ENCODE data around the gene GPR161. TPM values are rescaled to one million over a fixed set of nuclear protein-coding genes. Genes with fewer than 3 reads are reported as not detected.

The GPR161 gene
- total RNA-seq, 2 experiments from 2014 or later = not detected

GRCh38 chr1:168082008-168082876, 54.5 kb downstream of the GPR161 start:
- no peaks in the 10 kb centered on the region for H3K9me3 ChIP-seq (ENCODE audit: control insufficient read depth in 1 of 2, insufficient read depth in 1 of 2, low read length in 2 of 2)
- Mint-ChIP-seq H3K9me3 (no peaks in the 10 kb centered on the region), H3K4me3 (no peak overlapping the region), H3K4me1 (ENCODE audit: low read depth) (no peaks in the 10 kb centered on the region), H3K27ac (no peak overlapping the region), H3K36me3 (ENCODE audit: low read depth) (no peaks in the 10 kb centered on the region), H3K27me3 (no peaks in the 10 kb centered on the region)
- no peak overlapping the region for H3K27ac ChIP-seq (ENCODE audit: low read depth in 1 of 2, low read length in 2 of 2)
- H3K4me1 ChIP-seq (ENCODE audit: insufficient read depth, low read length) = peaks cover 5% of the 10 kb centered on the region
- peak; percentile 92 for ATAC-seq (ENCODE audit: poor library complexity)
- ChIA-PET POLR2A (interaction anchor here (1.1 to 1.3 kb wide), 2 partner anchors 146 to 367 kb away, joined by 3 to 6 read pairs; no protein-coding TSS in a partner anchor), CTCF (interaction anchor here (0.6 to 1.6 kb wide), 19 partner anchors 10 to 1266 kb away, joined by 3 to 7 read pairs (median 3); partner anchors contain the start of gene DCAF6)
- intact Hi-C loops (cut with DNase I, micrococcal nuclease) = loop anchor here (5.0 to 10.0 kb wide), 4 partner anchors 65 to 1263 kb away; partner anchors contain the start of gene MPZL1 (in 1 of the 2)
- H3K36me3 ChIP-seq (ENCODE audit: insufficient read depth, low read length) = peaks cover 2% of the 10 kb centered on the region
- peak; percentile 43 to 76 (median 55) for DNase-seq
- no peaks in the 10 kb centered on the region for H3K27me3 ChIP-seq (ENCODE audit: control insufficient read depth in 1 of 2, insufficient read depth in 2 of 2, low read length in 2 of 2)
- TF ChIP-seq, protein P1, sequence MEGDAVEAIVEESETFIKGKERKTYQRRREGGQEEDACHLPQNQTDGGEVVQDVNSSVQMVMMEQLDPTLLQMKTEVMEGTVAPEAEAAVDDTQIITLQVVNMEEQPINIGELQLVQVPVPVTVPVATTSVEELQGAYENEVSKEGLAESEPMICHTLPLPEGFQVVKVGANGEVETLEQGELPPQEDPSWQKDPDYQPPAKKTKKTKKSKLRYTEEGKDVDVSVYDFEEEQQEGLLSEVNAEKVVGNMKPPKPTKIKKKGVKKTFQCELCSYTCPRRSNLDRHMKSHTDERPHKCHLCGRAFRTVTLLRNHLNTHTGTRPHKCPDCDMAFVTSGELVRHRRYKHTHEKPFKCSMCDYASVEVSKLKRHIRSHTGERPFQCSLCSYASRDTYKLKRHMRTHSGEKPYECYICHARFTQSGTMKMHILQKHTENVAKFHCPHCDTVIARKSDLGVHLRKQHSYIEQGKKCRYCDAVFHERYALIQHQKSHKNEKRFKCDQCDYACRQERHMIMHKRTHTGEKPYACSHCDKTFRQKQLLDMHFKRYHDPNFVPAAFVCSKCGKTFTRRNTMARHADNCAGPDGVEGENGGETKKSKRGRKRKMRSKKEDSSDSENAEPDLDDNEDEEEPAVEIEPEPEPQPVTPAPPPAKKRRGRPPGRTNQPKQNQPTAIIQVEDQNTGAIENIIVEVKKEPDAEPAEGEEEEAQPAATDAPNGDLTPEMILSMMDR (IDR thresholded peaks at IDR 0.05) = peak; percentile 92
- H3K4me3 ChIP-seq (ENCODE audit: low read length) = no peak overlapping the region

DNA sequence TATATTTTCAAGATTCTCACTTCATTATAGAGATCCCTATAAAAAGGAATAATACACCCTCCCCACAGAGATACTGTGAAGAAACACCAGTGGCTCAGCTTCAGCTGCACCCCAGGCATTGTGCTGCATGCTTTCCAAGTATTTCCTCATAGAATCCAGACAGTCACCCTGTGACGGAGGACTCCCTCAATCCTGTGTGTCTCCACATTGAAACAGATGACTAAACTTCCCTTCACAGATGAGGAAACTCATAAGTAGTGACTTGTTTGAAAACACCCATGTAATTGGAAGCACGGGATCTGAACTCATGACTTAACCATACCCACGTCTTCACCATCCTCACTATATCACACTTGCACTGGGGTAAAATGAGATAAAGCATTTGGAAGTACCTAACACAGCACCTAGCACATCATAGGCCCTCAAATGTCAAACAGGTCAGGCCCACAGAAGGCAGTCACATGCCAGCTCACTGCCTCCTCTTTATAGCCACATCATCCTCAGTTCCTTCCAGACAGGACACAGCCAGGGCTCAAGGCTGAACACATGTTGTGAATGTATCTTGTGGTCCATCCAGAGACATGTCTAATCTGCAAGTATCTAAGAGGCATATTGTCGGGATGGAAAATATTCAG, 55.2 kb downstream of the GPR161 start:
- no peaks in the 10 kb centered on the region for H3K4me1 Mint-ChIP-seq (ENCODE audit: low read depth)
- H3K4me3 Mint-ChIP-seq = no peak overlapping the region
- intact Hi-C loops (cut with DNase I, micrococcal nuclease) = loop anchor here (5.0 to 10.0 kb wide), 4 partner anchors 66 to 1263 kb away; partner anchors contain the start of gene MPZL1 (in 1 of the 2)
- ChIA-PET POLR2A (interaction anchor here (1.3 kb wide), 1 partner anchor 146 kb away, joined by 6 read pairs; no protein-coding TSS in a partner anchor), CTCF (interaction anchor here (0.6 to 1.6 kb wide), 16 partner anchors 9 to 481 kb away, joined by 3 to 7 read pairs (median 3); partner anchors contain the start of gene DCAF6)
- Histone ChIP-seq H3K27me3 (ENCODE audit: control insufficient read depth in 1 of 2, insufficient read depth in 2 of 2, low read length in 2 of 2) (no peaks in the 10 kb centered on the region), H3K36me3 (ENCODE audit: insufficient read depth, low read length) (peaks cover 3% of the 10 kb centered on the region), H3K9me3 (ENCODE audit: control insufficient read depth in 1 of 2, insufficient read depth in 1 of 2, low read length in 2 of 2) (no peaks in the 10 kb centered on the region), H3K4me1 (ENCODE audit: insufficient read depth, low read length) (peaks cover 5% of the 10 kb centered on the region), H3K27ac (ENCODE audit: low read depth in 1 of 2, low read length in 2 of 2) (no peak overlapping the region), H3K4me3 (ENCODE audit: low read length) (no peak overlapping the region)
- peak in 2 of 14 experiments; percentile 33 to 46 for DNase-seq
- peak overlapping the region; percentile 6 for H3K27ac Mint-ChIP-seq
- H3K9me3 Mint-ChIP-seq = no peaks in the 10 kb centered on the region
- peaks cover 4% of the 10 kb centered on the region for H3K36me3 Mint-ChIP-seq (ENCODE audit: low read depth)
- TF ChIP-seq, protein P1 (IDR thresholded peaks at IDR 0.05) = no peak
- no peak for ATAC-seq (ENCODE audit: poor library complexity)
- no peaks in the 10 kb centered on the region for H3K27me3 Mint-ChIP-seq

DNA sequence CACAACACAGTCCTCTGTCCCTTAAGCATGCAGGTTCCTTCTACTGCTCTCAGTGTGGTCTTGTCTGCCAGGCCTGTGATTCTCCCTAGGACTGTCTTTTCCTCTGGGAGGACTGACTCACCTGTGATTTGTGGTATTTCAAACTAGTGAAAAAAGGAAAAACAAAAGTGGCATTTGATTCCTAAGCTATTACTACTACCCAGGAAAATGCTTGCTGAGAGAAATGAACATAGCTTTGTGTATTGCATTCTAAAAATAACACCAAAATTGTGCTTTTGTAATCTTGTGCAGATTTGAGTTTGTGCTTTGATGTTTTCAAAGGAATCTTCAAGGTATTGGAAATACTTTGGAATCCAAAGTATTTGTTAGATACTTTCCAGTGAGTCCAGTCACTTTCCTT, 57.0 kb downstream of the GPR161 start:
- Mint-ChIP-seq H3K27ac (no peak overlapping the region), H3K9me3 (no peaks in the 10 kb centered on the region), H3K4me3 (no peak overlapping the region), H3K36me3 (ENCODE audit: low read depth) (peaks cover 20% of the 10 kb centered on the region), H3K4me1 (ENCODE audit: low read depth) (no peaks in the 10 kb centered on the region), H3K27me3 (no peaks in the 10 kb centered on the region)
- ChIA-PET CTCF (no interaction called here), POLR2A (no interaction called here)
- Histone ChIP-seq H3K36me3 (ENCODE audit: insufficient read depth, low read length) (peaks cover 3% of the 10 kb centered on the region), H3K9me3 (ENCODE audit: control insufficient read depth in 1 of 2, insufficient read depth in 1 of 2, low read length in 2 of 2) (no peaks in the 10 kb centered on the region), H3K4me3 (ENCODE audit: low read length) (no peak overlapping the region), H3K27me3 (ENCODE audit: control insufficient read depth in 1 of 2, insufficient read depth in 2 of 2, low read length in 2 of 2) (no peaks in the 10 kb centered on the region), H3K27ac (ENCODE audit: low read depth in 1 of 2, low read length in 2 of 2) (no peak overlapping the region), H3K4me1 (ENCODE audit: insufficient read depth, low read length) (peaks cover 1% of the 10 kb centered on the region)
- TF ChIP-seq, protein P1 (IDR thresholded peaks at IDR 0.05) = no peak
- intact Hi-C loops (cut with DNase I, micrococcal nuclease) = loop anchor here (5.0 to 10.0 kb wide), 4 partner anchors 68 to 1265 kb away; partner anchors contain the start of gene MPZL1 (in 1 of the 2)
- ATAC-seq (ENCODE audit: poor library complexity) (no peak), DNase-seq (no peak)
